SIG-M5 treated with dmso at 0.1 percent for 504 hours (cell line): ENCODE results near the gene KIF16B.

Experiments
- DNase-seq: peaks from one replicate; lab custom pipeline; 2025; ENCODE audit not compliant: unreplicated experiment; lab: John Stamatoyannopoulos, UW

The KIF16B gene

DNA sequence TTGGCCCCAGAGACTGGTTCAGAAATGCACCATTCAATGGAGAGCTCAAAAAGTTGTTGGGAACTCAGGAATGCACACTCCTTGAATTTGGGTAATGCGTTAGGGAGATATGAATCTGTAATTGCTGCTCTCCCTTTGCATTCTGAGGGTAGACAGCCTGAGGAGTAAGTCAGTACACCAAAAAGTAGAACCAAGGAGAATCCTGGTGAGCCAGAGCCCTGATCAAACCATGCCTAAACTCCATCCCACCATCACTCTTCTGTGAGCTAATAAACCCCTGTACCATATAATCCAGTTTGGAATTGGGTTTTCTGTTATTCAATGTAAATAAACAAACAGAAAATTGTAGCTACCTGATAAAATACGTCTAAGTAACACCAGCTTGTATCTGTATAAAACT lies 90.2 kb downstream of the KIF16B start:
- no peak for DNase-seq

DNA sequence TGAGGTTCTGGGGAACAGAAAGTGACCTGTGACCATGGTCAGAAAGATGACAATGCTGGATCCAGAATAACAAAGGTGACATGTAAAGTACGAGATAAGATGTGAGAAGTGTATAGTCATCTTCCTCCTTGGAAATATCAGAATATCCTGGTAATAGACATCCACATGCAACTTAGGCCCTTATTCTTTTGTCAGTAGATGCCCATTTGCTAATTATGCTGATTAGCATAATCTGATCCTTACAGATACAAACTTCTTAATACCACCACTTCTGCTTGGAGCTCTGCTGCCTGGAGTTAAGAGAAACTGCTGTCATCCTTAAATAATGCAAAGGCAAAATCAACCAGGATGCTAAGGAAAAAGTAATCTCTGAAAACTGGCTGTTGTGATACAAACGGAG lies 91.3 kb downstream of the KIF16B start:
- no peak for DNase-seq

DNA sequence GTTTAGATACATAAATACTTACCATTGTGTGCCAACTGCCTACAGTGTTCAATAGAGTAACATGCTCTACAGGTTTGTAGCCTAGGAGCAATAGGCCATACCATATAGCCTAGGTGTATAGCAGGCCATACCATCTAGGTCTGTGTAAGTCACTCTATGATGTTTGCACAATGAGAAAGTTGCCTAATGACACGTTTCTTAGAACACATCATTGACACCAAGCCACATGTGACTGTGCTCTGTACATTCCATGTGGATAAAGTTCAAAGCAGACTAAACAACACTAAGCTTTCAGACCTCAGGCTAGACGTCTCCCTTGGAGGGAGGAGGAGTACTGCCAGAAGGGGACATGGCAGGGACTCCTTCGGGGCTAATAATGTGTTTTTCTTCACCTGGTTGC lies 93.6 kb downstream of the KIF16B start:
- no peak for DNase-seq

DNA sequence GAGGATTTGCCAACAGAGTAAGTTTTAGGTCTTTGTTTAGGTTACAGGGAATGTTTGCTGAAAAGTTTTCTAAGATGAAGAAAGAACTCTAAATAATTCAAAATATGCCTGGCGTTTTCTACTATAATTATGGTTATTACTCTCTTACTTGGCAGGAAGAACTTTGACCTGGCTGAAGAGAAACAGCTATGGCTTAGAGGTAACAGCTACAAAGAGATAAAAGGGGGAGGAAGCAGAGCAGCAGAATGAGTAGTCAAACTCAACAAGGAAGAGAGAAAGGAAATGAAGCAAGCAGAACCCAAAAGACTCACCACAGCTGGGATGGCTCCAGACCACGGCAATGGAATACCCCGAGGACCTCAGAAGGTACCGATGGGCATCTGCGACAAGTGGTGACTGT lies 95.6 kb downstream of the KIF16B start:
- no peak for DNase-seq

DNA sequence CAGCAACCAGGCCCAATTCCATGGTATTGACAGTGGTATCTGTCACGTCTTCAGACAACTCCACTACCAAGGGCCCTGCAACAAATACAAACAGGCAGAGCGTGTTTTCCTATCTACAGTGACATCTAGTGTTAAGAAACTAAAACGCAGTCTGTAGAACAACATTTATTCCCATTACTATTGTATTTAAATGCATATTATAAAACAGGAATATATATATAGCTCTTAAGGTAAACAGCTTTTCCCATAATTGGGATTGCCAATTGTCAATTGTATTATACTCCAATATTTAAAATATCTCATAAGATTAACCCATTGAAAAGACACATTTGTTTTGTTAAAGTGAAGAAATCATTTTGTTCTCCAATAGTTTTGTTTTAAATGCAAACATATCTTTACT lies 97.2 kb downstream of the KIF16B start:
- peak; percentile 72 for DNase-seq

DNA sequence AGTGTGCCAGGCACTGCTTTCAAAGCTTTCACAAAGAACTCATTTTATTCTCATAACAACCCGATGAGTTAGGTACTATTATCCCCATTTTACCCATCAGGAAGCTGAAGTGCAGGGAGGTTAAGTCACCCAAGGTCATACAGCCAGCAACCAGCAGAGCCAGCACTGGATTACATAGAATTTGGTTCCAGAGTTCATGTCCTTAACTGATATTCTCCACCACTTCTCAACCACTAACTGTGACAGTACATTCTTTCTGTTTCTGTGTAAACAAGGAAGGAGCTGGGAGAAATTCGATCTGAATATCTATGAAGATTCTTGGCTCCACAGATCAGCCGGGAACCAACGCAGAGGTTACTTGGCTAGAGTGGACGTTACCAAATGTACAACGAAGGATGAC lies 98.0 kb downstream of the KIF16B start:
- DNase-seq = no peak

DNA sequence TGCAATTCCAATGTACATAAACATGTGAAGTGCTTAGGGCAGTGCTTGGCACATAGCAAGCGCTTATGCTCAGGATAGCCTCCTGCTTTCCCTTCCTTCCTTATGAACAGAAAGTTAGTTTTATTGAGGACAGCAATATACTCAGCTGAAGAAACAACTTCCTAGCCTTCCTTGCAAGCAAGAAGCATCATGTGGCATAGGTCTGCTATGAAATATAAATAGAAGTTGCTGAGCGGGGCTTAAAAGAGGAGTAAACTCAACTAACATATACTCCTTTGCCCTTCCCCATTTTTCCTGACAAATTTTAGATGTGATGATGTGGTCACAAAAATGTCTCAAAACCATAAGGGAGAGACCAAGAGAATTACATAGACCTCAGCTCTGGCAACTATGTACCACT lies 98.9 kb downstream of the KIF16B start:
- DNase-seq = no peak

DNA sequence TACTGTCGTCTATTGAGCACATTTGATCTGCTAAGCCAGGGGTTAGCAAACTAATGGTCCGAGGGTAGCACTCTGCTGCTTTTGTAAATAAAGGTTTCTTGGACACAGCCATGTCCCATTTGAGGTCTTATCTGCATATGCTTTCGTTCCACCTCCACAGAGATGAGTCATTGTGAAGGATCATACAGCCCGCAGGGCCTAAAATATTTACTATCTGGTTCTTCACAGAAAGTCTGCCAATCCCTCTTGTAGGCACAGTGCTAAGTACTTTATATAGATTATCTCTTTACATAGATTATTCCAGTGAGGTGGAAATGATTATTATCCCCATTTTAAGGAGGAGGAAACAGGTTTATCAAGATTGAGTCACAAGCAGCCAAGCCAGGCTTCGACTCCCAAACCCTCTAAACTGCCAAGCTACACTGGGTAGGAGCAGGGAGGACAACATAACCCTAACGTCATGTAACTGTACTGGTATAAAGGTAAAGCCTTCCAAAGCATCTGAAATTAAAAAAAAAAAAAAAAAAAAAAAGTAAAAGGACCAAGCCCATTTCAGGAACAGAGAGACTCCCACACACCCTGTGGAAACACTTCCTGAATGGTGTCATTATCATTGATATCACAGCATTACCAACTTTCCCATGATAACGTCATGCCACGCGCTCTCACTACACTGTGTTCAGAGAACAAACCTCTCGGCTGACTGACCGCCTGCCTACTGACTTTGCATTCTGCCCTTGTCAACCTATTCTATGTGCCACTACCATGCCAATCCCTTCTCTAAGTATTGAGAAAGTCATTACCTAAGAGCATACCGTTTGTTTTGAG lies 101.0 kb downstream of the KIF16B start:
- no peak for DNase-seq

DNA sequence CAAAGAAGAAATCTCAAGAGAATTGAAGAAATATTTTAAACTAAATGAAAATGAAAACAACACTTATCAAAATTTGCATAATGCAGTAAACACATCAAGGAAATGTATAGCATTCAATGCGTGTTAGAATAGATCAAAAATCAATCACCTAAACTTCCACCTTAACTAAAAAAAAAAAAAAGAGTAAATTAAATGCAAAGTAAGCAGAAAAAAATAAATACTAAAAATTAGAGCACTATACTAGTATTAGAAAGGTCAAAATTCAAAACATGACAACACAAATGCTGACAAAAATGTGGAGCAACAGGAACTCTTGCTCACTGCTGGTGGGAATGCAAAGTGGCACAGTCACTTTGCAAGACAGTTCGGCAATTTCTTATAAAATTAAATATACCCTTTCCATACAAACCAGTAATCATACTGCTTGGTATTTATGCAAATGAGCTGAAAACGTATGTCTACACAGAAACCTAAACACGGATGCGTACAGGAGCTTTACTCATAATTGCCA lies 103.8 kb downstream of the KIF16B start:
- no peak for DNase-seq

DNA sequence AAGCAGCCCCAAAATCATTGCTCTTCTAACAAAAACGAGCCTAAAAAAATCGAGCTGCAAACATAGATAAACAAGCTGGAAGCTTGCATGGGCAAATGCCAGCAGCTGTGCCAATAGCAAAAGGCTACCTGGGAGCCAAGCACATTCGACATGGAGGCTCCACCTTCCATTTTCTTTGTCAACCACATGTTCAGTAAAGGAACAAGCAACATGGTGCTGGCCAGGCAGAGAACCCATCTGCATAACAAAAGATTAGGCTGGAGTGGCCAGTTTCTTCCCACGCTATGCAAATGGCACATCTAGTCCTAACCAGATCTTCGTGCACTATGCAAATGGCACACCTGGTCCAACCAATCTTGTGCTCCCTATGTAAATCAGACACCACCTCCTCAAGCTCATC lies 110.5 kb downstream of the KIF16B start:
- DNase-seq = no peak

DNA sequence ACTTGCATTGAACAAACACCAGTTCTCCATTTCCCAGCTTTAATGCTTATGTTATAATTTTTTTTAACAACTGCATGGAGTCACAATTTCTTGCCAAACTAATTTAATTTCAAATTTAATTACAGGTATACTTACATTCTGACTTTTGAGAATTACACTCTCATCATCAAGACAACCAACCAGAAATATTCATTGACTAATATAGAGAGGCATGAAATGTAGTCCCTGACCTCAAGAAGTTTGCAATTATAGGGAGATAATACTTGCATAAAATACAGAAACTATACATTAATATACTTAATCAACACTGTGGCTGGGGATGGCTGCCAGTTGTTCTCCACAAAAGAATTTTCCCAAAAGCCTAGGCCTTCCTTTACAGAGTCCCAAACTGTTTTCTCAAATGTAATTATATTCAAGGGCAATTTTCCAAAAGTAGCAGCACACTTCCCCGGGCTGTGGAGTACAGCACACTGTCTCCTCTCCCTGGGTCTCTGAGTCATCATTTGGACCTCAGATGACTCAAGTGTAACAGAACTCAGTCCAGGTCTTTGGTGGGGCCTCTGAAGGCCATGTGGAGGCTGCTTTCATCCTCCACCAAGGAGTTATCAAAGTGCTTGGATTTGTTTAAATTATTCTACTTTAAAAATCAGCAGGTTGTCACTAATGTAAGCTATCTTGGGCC lies 114.1 kb downstream of the KIF16B start:
- no peak for DNase-seq

DNA sequence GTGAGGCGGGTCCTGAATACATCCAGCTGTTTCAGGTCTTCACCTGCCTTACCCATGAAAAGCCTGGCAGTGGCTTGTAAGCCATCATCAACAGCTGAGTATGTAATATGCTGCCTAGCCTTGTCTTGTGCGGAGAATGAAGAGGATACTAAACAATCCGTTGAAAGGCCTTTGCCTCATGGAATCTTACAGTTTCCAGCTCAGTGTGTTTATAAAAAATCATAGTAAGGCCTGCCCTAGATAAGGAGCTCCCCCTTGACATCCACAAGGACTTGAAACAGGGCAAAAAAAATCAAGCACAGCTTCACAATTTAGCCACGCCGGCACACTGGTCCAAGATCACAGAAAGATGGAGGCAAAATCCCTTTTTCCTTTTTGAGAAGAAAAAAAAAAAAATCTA lies 115.7 kb downstream of the KIF16B start:
- DNase-seq = no peak

DNA sequence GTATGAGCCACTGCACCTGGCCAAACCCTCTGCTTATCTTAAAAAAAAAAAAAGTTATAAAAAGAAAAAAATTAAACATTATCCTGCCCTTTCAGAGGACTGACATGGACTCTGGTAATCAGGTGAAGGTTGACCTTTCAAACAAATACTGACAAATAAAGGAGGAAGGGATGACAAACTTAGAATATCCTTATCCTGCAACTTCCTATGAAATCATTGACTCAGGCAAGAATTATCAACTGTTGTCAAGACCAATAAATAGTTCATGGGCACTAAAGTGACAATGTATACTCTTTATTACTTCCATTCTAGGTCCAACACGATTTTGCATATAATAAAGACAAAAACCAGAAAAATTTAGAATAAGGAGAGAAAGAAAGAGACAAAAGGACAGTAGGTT lies 117.9 kb downstream of the KIF16B start:
- no peak for DNase-seq

DNA sequence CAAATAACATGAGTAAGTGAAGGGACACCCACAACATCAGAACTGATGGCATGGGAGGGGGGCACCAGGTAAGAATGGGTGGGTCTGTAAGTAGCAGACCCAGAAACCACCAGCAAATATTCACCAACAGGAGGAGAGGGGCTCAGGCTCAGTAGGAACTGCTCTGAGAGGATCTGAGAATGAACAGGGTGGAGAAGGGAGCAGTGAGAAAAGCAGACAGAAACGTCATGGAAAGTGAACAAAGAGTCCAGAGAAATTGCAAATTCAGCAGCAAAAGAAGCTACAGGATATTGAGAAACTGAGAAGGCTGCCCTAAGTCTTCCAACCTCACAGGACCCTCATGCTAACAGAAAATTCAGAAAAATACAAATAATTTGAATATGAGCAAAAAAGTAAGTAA lies 121.3 kb downstream of the KIF16B start:
- no peak for DNase-seq

DNA sequence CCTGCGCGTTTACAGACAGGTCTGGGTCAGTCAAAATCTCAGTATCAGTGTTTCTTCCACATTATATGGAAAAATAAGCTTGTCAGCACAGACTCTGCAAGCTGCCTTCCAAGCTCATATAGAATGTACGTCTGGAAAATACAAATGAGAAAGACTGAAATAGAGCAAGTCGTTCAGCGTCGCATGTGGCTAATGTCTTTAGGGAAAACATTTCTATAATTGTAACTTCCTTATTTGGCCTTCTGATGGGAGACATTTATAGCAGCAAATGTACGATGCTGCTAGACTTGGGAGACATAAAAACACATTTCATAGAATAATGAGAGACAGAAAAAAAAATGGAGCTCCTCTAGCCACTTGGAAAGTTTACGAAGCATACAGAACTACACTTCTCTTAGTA lies 122.2 kb downstream of the KIF16B start:
- DNase-seq = no peak

DNA sequence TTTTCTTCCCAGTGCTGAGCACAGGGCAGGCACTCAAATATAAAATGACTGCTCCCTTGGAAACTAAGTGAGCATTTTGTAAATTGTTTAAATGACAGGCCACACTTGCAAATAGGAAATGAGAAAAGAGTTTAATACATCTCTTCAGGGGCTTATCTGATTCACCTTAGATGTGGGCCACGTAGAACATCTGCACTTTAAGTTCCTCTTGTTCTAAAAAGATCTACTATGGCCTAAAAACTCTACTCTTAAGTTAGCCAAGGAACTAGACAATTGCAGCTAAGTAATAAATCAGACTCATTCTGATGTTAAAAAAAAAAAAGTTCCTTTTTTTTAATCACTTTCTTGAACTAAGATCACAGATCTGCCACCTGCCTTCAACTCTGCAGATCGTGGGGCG lies 126.3 kb downstream of the KIF16B start:
- no peak for DNase-seq

DNA sequence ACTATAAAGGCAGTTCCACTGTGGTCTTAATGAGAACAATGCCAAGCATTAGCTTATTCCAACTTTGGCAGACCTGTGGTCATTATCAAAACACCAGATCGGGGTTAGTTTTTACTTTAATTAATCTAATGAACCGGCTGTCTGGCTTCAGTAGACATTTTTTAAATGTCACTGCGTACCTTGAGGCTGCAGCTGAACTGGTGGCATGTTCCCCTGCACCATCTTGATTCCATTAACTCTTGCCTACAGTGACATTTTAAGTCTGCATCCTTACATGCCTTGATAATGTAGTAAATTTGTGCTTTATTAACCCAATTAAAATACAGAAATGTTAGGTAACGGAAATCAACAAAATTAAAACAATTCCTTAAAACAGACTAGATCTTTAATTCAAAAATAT lies 127.0 kb downstream of the KIF16B start:
- no peak for DNase-seq

DNA sequence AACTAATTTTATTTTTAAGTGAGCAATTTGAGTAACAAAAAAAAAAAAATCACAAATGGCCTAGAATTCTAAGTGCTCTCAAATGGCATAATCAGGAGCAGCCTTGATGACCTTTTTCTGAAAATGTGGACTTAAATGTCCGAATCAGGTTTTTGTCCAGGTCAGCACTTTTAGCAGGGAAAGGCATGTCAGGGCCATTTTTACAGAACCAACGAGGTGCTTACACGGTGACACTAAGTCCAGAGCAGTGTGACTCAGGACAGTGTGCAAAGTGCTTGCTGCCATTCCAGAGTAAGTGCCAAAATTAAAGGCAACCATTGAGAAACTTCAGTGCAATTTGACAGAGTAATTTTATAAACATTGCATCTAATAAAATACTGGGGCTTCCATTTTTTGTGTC lies 127.8 kb downstream of the KIF16B start:
- DNase-seq = no peak

DNA sequence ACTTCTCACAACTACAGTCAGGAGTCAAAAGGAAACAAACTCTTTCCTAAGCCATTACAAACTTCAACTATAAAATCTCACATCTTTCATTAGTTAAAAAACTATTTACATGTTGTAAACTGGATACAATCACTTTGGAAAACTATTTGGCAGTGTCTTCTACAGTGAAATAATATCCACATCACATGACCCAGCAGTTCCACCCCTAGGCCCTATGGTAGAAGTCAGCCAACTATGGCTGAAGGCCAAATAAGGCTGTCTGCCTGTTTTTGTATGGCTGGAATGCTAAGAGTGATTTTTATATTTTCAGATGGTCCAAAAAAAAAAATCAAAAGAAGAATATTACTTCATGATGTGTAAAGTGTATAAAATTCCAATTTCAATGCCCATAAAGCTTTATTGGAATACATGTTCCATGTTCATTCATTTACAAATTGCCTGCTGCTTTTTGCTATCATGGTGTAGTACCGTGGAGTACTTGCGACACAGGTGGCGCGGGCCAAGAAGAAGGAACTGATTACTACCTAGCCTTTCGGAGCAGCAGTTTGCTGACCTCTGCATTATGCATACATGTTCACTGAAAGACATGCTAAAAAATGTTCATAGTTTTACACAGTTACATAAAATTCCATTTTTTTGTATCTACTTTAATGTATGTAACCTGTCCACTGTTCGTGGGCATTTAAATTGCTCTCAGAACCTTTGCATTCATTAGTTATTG lies 129.0 kb downstream of the KIF16B start:
- no peak for DNase-seq

DNA sequence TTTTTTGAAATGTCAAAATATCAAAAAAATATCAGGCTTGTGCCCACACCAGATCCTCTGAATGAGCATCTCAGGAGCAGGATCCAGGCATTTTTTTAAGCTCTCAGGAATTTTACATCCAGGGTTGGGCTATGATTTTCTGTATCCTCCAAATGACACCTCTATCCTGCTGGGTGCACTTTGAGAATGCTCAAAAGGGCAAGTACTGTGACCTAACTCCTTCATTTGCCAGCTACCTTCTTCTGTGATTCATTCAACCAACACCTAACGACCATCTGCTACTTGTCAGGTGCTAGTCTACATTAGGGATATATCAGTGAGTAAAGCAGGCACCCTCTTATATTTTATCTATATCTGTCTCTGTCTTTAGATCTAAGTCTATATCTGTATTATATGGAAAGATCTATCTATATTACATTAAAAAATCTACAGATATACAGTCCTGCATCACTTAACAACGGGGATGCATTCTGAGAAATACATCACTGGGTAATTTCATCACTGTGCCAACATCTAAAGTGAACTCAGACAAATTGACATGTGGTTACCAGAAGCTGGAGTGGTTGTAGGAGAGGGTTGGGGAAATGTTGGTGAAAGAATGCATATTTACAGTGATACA lies 131.6 kb downstream of the KIF16B start:
- no peak for DNase-seq

DNA sequence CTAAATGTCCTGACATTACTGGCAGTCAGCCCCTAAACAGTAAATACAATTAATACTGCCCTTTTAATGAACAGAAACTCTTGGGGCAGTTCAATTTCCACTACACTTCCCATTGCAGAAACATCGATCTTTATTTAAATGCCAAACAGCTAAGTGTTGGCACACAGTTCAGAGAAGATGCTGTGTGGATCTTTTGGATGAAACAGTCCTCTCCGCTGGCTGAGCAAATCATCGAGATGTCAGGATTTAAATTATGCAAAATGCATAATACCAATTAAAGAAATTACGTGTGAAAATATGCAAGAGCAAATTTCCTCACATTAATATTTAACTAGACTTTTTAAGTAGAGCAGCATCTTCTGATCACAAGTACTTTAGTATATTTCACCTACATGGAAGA lies 132.6 kb downstream of the KIF16B start:
- DNase-seq = no peak
